NCI-H1048 (cell line): Measurements from ENCODE around the gene DGKB.
A peak's percentile ranks its signal among the peaks of the same experiment; 100 is the strongest.
"Not testable (repeated sequence)": the region's sequence is repeated elsewhere in the genome, so short reads cannot be mapped to it uniquely, and the experiment has no call there.

Experiments used
- DNase-seq: peaks from one replicate; lab custom pipeline; 2025; lab: John Stamatoyannopoulos, UW

DGKB gene

GRCh38 chr7:14458846-14459245 lies 443.7 kb downstream of the DGKB start:
- not testable (repeated sequence) for DNase-seq

- DNase-seq, result peak; percentile 74
Observed at GRCh38 chr7:14457568-14458453, 444.7 kb downstream of the DGKB start.

- DNase-seq, result no peak
Observed at GRCh38 chr7:14449291-14449690, 453.3 kb downstream of the DGKB start.

DNA sequence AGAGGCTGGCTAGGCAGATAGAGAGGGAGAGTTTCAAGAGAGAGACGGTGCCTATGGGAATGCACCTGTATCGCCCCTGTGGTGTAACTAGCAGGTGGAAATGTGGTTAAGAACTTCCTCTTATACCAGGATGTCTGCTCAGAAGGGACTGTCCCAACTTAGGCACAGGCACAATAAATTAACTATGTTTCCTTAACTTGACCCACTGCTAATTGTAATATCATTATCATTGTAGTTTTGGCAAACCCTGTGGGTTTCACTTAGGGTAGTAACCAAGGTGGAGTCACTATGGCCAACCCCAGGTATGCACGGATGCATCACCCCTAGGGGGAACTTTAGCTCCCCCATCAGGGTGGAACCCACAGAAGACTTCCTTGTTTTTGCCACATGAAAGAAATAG lies 455.7 kb downstream of the DGKB start:
- no peak for DNase-seq

DNA sequence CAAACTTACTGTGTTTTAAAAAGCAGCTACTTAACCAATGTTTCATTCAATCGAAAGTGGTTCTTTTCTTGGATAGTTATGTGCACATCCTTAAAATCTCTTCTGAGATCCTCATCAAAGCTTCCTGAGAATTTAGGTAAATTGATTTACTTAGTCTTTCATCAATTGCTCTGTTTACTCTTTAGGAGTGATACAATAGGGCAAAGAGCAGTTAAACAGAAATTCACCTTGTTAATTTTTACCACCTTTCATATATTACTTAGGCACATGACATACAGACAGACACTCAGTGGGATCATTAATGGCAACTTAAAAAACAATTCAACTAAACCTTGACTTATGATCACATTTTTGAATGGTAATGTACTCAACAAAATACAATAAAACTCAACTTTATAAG lies 456.3 kb downstream of the DGKB start:
- no peak for DNase-seq

GRCh38 chr7:14438366-14438765 lies 464.2 kb downstream of the DGKB start:
- no peak for DNase-seq

DNA sequence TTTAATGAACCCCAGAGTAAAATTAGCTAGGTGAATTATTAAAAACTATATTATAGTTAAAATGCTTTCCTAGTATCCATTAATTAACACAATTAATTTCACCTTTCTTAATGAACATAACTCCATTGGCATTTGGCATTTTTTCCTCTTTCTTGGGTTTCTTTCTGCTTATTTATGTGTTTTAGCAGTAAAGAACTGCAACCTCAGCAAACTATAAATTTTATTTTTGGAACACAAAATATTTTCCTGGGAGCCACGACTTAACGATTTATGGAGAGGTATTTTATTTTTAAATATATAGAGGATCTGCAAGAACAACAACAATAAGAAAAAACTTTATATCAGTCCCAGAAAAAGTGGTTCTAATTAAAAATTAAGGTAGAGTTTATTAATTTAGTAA lies 465.7 kb downstream of the DGKB start:
- no peak for DNase-seq

DNA sequence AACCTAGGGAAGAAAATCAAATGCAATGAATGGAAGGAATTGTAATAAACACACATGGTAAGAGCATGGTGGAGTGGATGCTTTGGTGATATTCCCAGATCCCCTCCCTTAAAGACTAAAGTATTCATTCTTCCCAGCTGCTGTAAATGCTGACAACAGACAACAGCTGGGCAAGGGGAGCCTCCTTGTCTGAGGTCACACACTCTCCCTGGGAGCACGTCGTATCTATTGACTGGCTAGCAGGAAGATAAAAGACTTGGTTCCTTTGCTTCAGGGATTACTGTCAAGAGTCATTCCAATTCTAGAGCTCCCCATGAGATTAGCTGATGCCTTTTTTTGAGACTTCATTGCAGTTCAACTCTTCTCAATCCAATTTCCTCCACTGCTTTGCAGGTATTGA lies 469.6 kb downstream of the DGKB start:
- no peak for DNase-seq

DNA sequence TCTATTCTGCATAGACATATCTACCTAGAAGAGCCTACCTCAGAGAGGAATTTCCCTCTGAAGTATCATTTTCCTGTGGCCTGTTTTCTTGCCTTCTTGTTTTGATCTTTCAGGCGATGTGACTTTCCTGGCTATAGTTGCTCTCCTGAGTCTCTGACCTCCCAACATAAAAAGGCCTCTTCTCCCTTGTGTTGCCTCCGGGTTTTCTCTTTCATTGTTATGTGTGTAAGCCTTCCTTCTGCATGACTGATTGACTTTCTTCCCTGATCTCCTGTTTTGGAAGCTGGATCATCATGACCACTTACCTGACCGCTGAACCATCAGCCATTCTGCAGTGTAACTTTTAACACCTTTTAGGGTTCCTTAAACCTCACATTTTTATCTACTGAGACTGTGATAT lies 471.6 kb downstream of the DGKB start:
- no peak for DNase-seq

GRCh38 chr7:14425559-14425958 lies 477.0 kb downstream of the DGKB start:
- no peak for DNase-seq

GRCh38 chr7:14424675-14425074 lies 477.9 kb downstream of the DGKB start:
- DNase-seq, result no peak

DNA sequence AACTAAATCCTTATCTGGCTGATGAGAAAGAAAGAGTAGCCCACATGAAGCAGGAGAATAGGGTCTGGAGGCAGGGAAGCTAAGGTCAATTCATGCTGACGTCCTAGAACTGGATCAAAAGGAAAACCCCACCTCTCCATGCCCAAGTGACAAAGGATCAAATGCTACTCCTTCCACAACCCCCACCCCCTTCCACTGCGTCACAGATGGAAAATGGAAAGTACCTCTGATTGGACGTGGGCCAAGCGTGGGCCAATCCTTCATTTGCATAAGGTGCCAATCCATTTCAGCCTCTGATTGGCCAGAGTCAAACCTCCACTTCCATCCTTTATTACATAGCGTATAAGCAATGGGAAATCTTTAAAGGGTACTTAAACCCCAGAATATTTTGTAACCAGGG lies 481.8 kb downstream of the DGKB start:
- no peak for DNase-seq

GRCh38 chr7:14419531-14419930 lies 483.0 kb downstream of the DGKB start:
- DNase-seq, result no peak

GRCh38 chr7:14418633-14419032 lies 483.9 kb downstream of the DGKB start:
- no peak for DNase-seq

- DNase-seq, result no peak
Observed at GRCh38 chr7:14414274-14414986, 488.1 kb downstream of the DGKB start.

DNA sequence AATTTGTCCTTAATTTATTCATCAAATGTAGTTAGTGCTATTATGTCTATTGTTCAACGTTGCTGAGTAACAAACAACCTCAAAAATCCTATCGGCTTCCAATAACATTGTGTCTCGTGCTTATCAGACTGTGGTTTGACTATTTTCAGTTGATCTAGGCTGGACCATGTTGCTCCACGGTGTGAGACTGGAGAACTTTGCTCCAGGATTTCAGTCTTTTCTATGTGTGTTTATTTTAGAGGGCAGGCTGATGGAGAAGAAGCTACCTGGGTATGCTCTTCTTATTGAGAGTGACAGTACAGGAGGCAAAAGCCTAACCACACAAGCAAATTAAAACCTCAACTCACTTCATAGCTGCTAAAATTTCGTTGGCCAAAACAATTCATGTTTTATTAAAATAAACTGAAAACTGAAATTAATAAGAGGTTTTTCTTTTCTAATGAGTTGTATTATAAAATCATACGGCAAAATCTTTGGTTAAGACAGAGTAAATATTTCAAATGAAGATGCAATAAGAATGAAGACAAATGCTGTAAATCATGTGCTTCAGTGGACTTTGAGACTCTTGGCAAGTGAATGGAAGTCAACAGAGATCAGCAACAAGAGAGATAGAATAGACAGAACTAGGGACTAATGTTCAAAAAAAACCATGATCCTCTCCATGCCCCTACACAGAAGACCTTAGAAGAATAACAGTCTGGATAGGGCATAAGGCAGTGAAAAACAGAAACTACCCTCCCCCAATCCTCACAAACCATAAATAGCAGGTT lies 495.1 kb downstream of the DGKB start:
- DNase-seq, result no peak

DNA sequence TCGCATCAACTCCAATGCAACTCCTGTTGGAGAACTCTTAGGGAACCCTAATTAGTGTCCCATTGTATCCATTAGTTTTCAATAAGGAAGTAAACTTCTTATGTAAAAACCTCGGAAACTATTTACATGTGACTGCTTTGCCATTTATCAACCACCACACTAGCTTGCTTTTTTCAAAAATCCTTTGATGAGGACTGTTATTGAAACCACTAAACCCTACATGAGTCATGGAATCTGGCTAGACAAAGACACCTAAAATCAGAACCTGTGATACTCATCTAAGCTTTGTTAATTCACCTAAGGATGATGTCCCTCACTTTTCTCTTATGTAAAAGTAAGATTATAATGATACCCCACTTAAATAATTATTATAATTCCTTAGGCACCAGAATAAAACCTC lies 499.0 kb downstream of the DGKB start:
- DNase-seq, result no peak

GRCh38 chr7:14400271-14400670 lies 502.3 kb downstream of the DGKB start:
- DNase-seq, result no peak

DNA sequence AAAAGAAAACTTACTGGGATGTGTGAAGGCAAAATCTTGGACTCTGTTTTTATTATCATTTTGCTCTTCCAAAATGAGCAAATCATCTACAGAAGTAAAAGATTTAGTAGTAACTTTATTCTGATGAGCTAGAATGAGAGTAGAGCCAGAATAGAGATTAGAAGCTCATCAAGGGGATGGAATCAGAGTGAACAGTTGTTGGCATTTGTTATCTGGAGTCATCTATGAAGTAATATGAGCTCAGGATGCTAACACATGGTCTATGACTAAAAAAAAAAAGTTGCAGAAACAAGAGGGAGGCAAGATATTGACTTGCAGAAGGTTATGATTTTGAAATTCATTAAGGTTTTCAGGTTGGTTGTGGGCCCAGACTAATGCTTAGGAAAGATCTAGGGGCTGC lies 504.0 kb downstream of the DGKB start:
- no peak for DNase-seq

GRCh38 chr7:14395860-14396259 lies 506.7 kb downstream of the DGKB start:
- DNase-seq, result no peak

GRCh38 chr7:14394786-14395185 lies 507.8 kb downstream of the DGKB start:
- DNase-seq, result no peak

- no peak for DNase-seq
Observed at GRCh38 chr7:14389595-14389994, 513.0 kb downstream of the DGKB start.

DNA sequence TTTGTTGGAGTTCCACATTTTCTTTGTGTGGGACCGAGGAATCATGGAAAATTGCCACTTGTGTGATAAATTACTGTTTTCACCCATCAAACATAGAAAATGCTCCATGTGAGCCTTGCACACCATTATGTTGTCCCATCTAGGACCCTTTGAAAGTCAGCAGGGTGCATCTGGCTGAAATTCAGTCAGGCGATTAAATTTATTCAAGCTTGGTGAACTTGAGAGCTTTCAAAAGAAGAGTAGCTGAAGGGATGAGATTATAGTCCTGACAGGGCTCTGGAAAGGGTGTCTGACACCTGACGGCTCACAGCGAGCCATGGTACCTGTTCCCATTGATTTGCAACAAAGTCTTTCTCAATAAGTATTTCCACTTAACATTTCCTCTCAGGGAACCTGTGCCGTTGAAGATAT lies 513.4 kb downstream of the DGKB start:
- no peak for DNase-seq
